SHP77 (cell line): ENCODE measurements around the gene HDAC4.

Experiments used
- DNase-seq, 2 experiments: peaks; one replicate each; lab custom pipeline; 2025; lab: John Stamatoyannopoulos, UW

HDAC4 gene

GRCh38 chr2:239326831-239327535, 73.8 kb downstream of the HDAC4 start:
- DNase-seq = no peak

GRCh38 chr2:239324456-239324855, 76.4 kb downstream of the HDAC4 start:
- no peak for DNase-seq

GRCh38 chr2:239323447-239323846, 77.4 kb downstream of the HDAC4 start:
- DNase-seq = no peak

GRCh38 chr2:239322416-239323086, 78.3 kb downstream of the HDAC4 start:
- no peak for DNase-seq

GRCh38 chr2:239321596-239322415, 79.0 kb downstream of the HDAC4 start:
- no peak for DNase-seq

- DNase-seq = peak in 1 of 2 experiments; percentile 17
Observed at GRCh38 chr2:239318790-239319661, 81.8 kb downstream of the HDAC4 start.

GRCh38 chr2:239318151-239318611, 82.6 kb downstream of the HDAC4 start:
- DNase-seq = no peak

GRCh38 chr2:239316562-239317465, 84.0 kb downstream of the HDAC4 start:
- no peak for DNase-seq

GRCh38 chr2:239315308-239315707, 85.5 kb downstream of the HDAC4 start:
- no peak for DNase-seq

GRCh38 chr2:239313776-239314175, 87.0 kb downstream of the HDAC4 start:
- DNase-seq = no peak

GRCh38 chr2:239312741-239313667, 87.8 kb downstream of the HDAC4 start:
- DNase-seq = no peak

- no peak for DNase-seq
Observed at GRCh38 chr2:239312081-239312511, 88.7 kb downstream of the HDAC4 start.

- DNase-seq = peak; percentile 88 to 89
Observed at GRCh38 chr2:239311132-239312040, 89.4 kb downstream of the HDAC4 start.

GRCh38 chr2:239310401-239311061, 90.3 kb downstream of the HDAC4 start:
- DNase-seq = no peak

GRCh38 chr2:239309398-239310245, 91.2 kb downstream of the HDAC4 start:
- no peak for DNase-seq

GRCh38 chr2:239308661-239309397, 92.0 kb downstream of the HDAC4 start:
- no peak for DNase-seq
